ENCODE data around the gene PIP5K1A. TPM values are rescaled to one million over a fixed set of nuclear protein-coding genes. Genes with fewer than 3 reads are reported as not detected.

The PIP5K1A gene
- total and polyA plus RNA-seq, 2 experiments from 2014 or later = 17.3 to 45.7 TPM

GRCh38 chr1:151158326-151158725 lies 40.0 kb upstream of the PIP5K1A start:
- no peaks in the 10 kb centered on the region for H3K27me3 ChIP-seq
- no peaks in the 10 kb centered on the region for H4K20me1 ChIP-seq (ENCODE audit: insufficient read depth, poor library complexity, severe bottlenecking)
- H3K4me3 ChIP-seq = no peak overlapping the region
- H3K36me3 ChIP-seq (replicated peaks; ENCODE audit: insufficient read depth, low read depth) = no peaks in the 10 kb centered on the region
- H3K79me2 ChIP-seq = peaks cover 9% of the 10 kb centered on the region
- no peaks in the 10 kb centered on the region for H3K9me3 ChIP-seq (ENCODE audit: low read depth)
- no peak for TF ChIP-seq EZH2phosphoT487 (IDR thresholded peaks at IDR 0.05; ENCODE audit: low read depth, severe bottlenecking, unreplicated experiment)
- TF ChIP-seq CTCF (IDR thresholded peaks at IDR 0.05; ENCODE audit: poor library complexity) = no peak
- no peak for TF ChIP-seq EZH2 (IDR thresholded peaks at IDR 0.05; ENCODE audit: borderline replicate concordance)
- no peak for DNase-seq (ENCODE audit: low spot score)
- no peak overlapping the region for H2AFZ ChIP-seq
- no peaks in the 10 kb centered on the region for H3K4me1 ChIP-seq (ENCODE audit: insufficient read depth)
- WGBS (ENCODE audit: low lambda C conversion rate, missing lambda C conversion rate) = 90% methylated on average over 5 of the region's 5 CpGs
- no peak overlapping the region for H3K27ac ChIP-seq
- H3K9me2 ChIP-seq (replicated peaks; ENCODE audit: insufficient read depth) = no peaks in the 10 kb centered on the region
- no peak overlapping the region for H3K4me2 ChIP-seq

GRCh38 chr1:151158751-151159251 lies 39.6 kb upstream of the PIP5K1A start:
- no peak for DNase-seq (ENCODE audit: low spot score)
- Histone ChIP-seq H4K20me1 (ENCODE audit: insufficient read depth, poor library complexity, severe bottlenecking) (no peaks in the 10 kb centered on the region), H3K4me1 (ENCODE audit: insufficient read depth) (no peaks in the 10 kb centered on the region), H3K9me3 (ENCODE audit: low read depth) (no peaks in the 10 kb centered on the region), H3K27ac (no peak overlapping the region), H2AFZ (no peak overlapping the region), H3K36me3 (replicated peaks; ENCODE audit: insufficient read depth, low read depth) (no peaks in the 10 kb centered on the region), H3K4me2 (no peak overlapping the region), H3K4me3 (no peak overlapping the region), H3K79me2 (peaks cover 13% of the 10 kb centered on the region), H3K9me2 (replicated peaks; ENCODE audit: insufficient read depth) (no peaks in the 10 kb centered on the region), H3K27me3 (no peaks in the 10 kb centered on the region)
- 96% methylated on average over 22 of the region's 22 CpGs for WGBS (ENCODE audit: low lambda C conversion rate, missing lambda C conversion rate)
- TF ChIP-seq CTCF (IDR thresholded peaks at IDR 0.05; ENCODE audit: poor library complexity) = no peak
- no peak for TF ChIP-seq EZH2 (IDR thresholded peaks at IDR 0.05; ENCODE audit: borderline replicate concordance)
- TF ChIP-seq EZH2phosphoT487 (IDR thresholded peaks at IDR 0.05; ENCODE audit: low read depth, severe bottlenecking, unreplicated experiment) = no peak

GRCh38 chr1:151159373-151159772 lies 39.0 kb upstream of the PIP5K1A start:
- Histone ChIP-seq H4K20me1 (ENCODE audit: insufficient read depth, poor library complexity, severe bottlenecking) (no peaks in the 10 kb centered on the region), H2AFZ (no peak overlapping the region), H3K79me2 (peaks cover 19% of the 10 kb centered on the region), H3K36me3 (replicated peaks; ENCODE audit: insufficient read depth, low read depth) (no peaks in the 10 kb centered on the region), H3K27me3 (no peaks in the 10 kb centered on the region), H3K9me2 (replicated peaks; ENCODE audit: insufficient read depth) (no peaks in the 10 kb centered on the region), H3K4me1 (ENCODE audit: insufficient read depth) (peaks cover 6% of the 10 kb centered on the region), H3K4me2 (no peak overlapping the region), H3K27ac (no peak overlapping the region), H3K4me3 (no peak overlapping the region), H3K9me3 (ENCODE audit: low read depth) (no peaks in the 10 kb centered on the region)
- TF ChIP-seq EZH2 (IDR thresholded peaks at IDR 0.05; ENCODE audit: borderline replicate concordance) (no peak), CTCF (IDR thresholded peaks at IDR 0.05; ENCODE audit: poor library complexity) (no peak), EZH2phosphoT487 (IDR thresholded peaks at IDR 0.05; ENCODE audit: low read depth, severe bottlenecking, unreplicated experiment) (no peak)
- no peak for DNase-seq (ENCODE audit: low spot score)
